HG03565 (cell line): ENCODE data around the gene NAIF1.

Source experiments
- ATAC-seq: cut with Tn5 transposase; IDR thresholded peaks from one replicate; pipeline ENCODE4 v1.9.1; 2021; ENCODE audit warnings: mild to moderate bottlenecking, moderate library complexity; ENCODE audit not compliant: unreplicated experiment

NAIF1 gene

GRCh38 chr9:128102861-128103588 is 35.9 kb upstream of the NAIF1 start:
- no peak for ATAC-seq

GRCh38 chr9:128102196-128102595 is 35.1 kb upstream of the NAIF1 start:
- ATAC-seq, result no peak

- no peak for ATAC-seq
Measured at GRCh38 chr9:128101690-128102089, 34.6 kb upstream of the NAIF1 start.

DNA sequence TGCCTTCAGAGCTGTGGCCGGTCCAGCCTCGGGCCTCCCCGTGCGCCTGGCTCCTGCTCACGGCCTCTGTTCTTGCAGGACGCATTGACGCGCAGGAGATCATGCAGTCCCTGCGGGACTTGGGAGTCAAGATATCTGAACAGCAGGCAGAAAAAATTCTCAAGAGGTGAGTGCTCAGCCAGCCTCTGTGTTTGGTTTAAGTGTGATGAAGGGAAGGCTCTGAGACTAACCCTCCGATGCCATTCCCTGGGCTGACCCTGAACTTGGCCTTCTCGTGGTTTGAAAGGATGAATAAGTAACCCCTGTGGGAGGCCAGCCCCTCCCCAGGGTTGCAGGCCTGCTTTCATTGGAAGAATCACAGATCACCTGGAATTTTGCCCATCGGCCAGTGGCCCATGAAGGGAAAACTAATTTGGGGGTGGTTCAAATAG is 34.1 kb upstream of the NAIF1 start:
- ATAC-seq, result no peak

DNA sequence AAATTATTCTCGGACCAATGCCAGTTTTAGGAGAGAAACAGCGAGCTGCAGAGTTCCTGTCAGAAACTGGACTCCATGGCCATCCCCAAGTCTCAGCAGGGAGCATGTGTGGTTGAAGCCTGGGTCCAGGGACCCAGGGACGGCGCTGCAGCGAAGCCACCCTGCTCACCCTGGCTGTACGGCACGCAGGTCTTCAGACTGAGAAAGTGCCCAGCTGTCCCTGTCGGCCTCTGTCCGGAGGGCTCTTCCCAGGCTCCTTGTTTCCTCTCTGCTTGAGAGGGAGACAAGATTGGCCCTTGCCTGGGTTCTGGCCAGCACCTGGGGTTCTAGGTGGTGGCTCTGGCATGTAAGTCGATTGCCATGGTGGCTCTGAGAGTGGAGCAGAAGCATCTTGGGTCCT is 33.5 kb upstream of the NAIF1 start:
- no peak for ATAC-seq

DNA sequence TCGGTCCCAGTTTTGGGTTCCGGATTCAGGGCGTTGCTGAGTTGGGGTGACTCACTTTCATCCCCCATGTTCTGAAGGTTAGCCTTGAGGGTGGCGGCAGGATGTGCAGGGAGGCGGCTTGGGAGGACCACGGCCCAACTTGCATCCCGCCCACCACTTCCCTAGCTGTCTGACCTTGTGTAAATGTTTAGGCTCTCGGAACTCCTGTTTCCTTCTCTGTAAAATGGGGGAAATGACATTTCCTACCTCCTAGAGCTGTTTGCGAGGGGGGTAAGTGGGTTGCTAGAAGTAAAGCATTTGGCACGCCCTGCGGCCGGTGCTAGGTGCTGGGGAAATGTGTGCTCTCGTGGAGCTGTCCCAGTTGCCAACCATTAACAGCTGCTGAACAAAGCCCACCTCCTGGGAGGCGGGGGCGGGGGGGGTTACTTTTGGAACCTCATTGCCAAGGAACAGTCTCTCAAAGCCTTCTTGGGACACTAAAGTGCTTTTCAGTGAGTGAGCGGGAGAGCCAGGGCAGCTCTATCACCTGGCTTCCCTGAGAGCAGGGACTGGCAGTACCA is 32.9 kb upstream of the NAIF1 start:
- ATAC-seq, result no peak

- ATAC-seq, result no peak
Measured at GRCh38 chr9:128099231-128099931, 32.3 kb upstream of the NAIF1 start.

DNA sequence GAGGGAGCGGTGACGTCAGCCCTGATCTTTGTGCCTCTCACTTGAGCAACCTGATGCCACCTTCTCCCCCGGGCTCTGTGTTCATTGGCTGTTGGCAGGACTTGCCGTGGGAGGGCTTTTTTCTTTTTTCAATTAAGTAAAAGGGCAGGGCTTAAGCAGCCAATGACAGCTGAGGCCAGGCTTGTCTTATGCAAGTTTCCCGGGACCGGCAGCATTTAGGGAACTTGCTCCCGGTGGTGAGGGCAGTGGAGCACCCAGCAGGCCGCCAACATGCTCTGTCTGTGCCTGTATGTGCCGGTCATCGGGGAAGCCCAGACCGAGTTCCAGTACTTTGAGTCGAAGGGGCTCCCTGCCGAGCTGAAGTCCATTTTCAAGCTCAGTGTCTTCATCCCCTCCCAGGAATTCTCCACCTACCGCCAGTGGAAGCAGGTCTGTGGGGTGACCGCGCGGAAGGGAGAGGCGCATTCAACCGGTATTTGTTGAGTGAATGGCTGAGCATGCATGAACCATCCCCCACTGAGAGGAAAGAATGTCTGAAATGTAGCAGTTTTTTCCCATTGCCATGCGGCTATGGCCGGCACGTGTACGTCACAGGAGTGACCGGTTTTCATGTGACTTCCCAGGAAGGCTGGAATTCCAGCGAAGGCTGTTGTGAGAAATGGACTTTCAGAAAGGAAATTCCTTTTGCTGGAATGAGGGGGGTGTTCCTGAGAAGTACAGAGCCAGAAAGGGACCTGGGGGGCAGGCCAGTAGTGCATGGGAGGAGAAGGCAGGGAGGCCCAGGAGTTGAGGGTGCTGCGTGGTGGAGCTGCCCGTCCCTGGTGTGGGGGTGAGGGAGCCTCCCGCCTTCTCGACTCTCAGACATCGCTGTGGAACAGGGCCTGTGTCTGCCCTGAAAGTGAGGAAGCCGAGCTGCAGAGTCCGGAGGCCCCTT is 31.4 kb upstream of the NAIF1 start:
- ATAC-seq, result no peak

GRCh38 chr9:128097543-128098296 is 30.6 kb upstream of the NAIF1 start:
- no peak for ATAC-seq

GRCh38 chr9:128096616-128097536 is 29.8 kb upstream of the NAIF1 start:
- no peak for ATAC-seq

GRCh38 chr9:128094950-128095544 is 27.9 kb upstream of the NAIF1 start:
- ATAC-seq, result no peak

- peak; percentile 90 for ATAC-seq
Measured at GRCh38 chr9:128094166-128094949, 27.2 kb upstream of the NAIF1 start.

- no peak for ATAC-seq
Measured at GRCh38 chr9:128093011-128093410, 25.9 kb upstream of the NAIF1 start.

DNA sequence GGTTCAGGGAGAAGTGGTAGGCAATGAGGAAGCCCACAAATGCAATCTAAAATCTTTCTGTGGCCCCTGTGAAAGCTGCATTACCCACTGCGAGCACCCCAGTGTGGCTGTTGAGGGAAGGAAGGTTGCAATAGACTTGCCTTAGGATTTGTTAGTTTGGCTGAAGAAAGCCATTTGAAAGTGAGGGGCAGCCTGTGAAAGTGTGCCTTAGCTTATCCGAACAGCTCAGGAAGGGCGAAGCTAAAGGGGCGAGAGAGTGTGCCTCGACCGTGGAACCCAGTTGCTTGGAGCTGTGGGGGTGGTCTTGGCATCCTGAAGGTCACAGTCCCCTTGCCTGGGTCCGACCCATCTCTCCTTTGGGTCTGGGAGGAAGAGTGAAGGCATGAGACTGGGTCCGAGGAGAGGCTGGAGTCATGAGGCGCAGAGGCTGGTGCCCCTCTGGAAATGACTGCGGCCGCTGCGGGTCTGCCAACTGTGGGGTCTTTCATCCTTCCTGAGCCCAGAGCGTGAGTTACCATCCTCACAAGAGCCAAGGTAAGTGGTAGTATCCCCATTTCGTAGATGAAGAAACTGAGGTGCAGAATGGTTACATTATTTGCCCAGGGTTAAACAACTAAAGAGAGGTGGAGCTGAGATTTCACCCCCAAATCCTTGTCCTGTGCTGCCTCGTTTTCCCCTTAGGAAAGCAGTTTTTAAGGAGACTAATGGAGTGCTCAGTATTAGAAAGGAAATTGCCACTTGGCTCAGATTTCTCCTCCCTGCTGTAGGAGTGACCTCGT is 25.3 kb upstream of the NAIF1 start:
- no peak for ATAC-seq

GRCh38 chr9:128091571-128091970 is 24.5 kb upstream of the NAIF1 start:
- no peak for ATAC-seq

GRCh38 chr9:128091144-128091543 is 24.0 kb upstream of the NAIF1 start:
- no peak for ATAC-seq

- no peak for ATAC-seq
Measured at GRCh38 chr9:128089299-128089698, 22.2 kb upstream of the NAIF1 start.
